HCT116 (cell line): Measurements from ENCODE around the gene ZSCAN9. TPM values are rescaled to one million over a fixed set of nuclear protein-coding genes. Genes with fewer than 3 reads are reported as not detected.

Experiments used
- ATAC-seq: fragments of 200-7000 bp; cut with Tn5 transposase; 2 replicates; pipeline ENCODE4 v1.9.1; 2020; ENCODE audit warnings: mild to moderate bottlenecking, moderate library complexity
- BruUV-seq: library from RNA; stranded (reverse); fragments of 400-500 nt; replicated peaks from 2 replicates; lab custom pipeline; 2021; lab: Mats Ljungman, UMichigan
- CTCF ChIA-PET: fragments of 300-600 bp; sonication (Branson Sonifier 250); formaldehyde crosslinking; loops from one replicate; lab custom pipeline; 2021; ENCODE audit warnings: antibody characterized with exemption; lab: Charles Lee
- POLR2A ChIA-PET: fragments of 300-600, 350-600 bp; sonication (Branson Sonifier 250); formaldehyde crosslinking; loops from one replicate; lab custom pipeline; 2021; ENCODE audit warnings: antibody characterized with exemption; lab: Charles Lee
- RAD21 ChIA-PET, 2 experiments: fragments of 300-600 bp; sonication (Branson Sonifier 250); formaldehyde crosslinking; loops; one replicate each; lab custom pipeline; 2023; ENCODE audit warnings: low total read pairs in 2 of 2; ENCODE audit not compliant: uncharacterized antibody in 2 of 2, unreplicated experiment in 2 of 2, low non-redundant PET in 1 of 2; lab: Charles Lee
- DNase-seq: peaks from one replicate; pipeline ENCODE4 v3.0.0-alpha.2; 2010; ENCODE audit warnings: low read depth, low spot score
- H2AFZ ChIP-seq: fragments of 200-600 bp; shearing (Covaris generic), sonication (generic); 2 replicates; pipeline ENCODE4 v1.6.1; 2017; ENCODE audit warnings: low read depth, mixed run types, mixed read lengths, antibody characterized with exemption, low read length; ENCODE audit not compliant: poor library complexity, severe bottlenecking
- H3K27ac ChIP-seq: 2 replicates; pipeline ENCODE4 v1.5.1; 2012; ENCODE audit warnings: low read depth, low read length
- H3K27me3 ChIP-seq: fragments of 200-600 bp; sonication (generic); 2 replicates; pipeline ENCODE4 v1.6.1; 2016; ENCODE audit warnings: mixed run types, low read length, mixed read lengths; ENCODE audit not compliant: insufficient read depth
- H3K36me3 ChIP-seq, 2 experiments: fragments of 200-500 bp in 1 of 2; fragments of 200-600 bp in 1 of 2; sonication (Bioruptor generic) in 1 of 2; sonication (generic) in 1 of 2; 2 replicates each; pipeline versions ENCODE4 v1.5.1 to v1.6.1; 2014 to 2016; ENCODE audit warnings: low read length in 2 of 2, inconsistent platforms in 1 of 2, mixed read lengths in 1 of 2, mixed run types in 1 of 2; ENCODE audit not compliant: insufficient read depth in 2 of 2, control insufficient read depth in 1 of 2
- H3K4me1 ChIP-seq, 2 experiments: fragments of 200-600 bp in 1 of 2; sonication (generic) in 1 of 2; 2 replicates each; pipeline versions ENCODE4 v1.5.1 to v1.6.1; 2012 to 2017; ENCODE audit warnings: low read length in 2 of 2, inconsistent platforms in 1 of 2, mild to moderate bottlenecking in 1 of 2, mixed read lengths in 1 of 2, mixed run types in 1 of 2, moderate library complexity in 1 of 2; ENCODE audit not compliant: insufficient read depth in 2 of 2, control insufficient read depth in 1 of 2
- H3K4me2 ChIP-seq: fragments of 200-600 bp; sonication (generic); 2 replicates; pipeline ENCODE4 v1.6.1; 2017; ENCODE audit warnings: mixed run types, low read length, mixed read lengths
- H3K4me3 ChIP-seq, 2 experiments: fragments of 200-600 bp in 1 of 2; sonication (generic) in 1 of 2; replicated peaks in 1 of 2; 2 replicates each; pipeline ENCODE4 v1.5.1; 2011 to 2016; ENCODE audit warnings: low read length in 2 of 2, control low read depth in 1 of 2, low read depth in 1 of 2, mild to moderate bottlenecking in 1 of 2, mixed read lengths in 1 of 2, mixed run types in 1 of 2
- H3K79me2 ChIP-seq: fragments of 200-600 bp; sonication (generic); 2 replicates; pipeline ENCODE4 v1.6.1; 2017; ENCODE audit warnings: mild to moderate bottlenecking, mixed run types, low read length, moderate library complexity, mixed read lengths; ENCODE audit not compliant: insufficient read depth
- H3K9ac ChIP-seq: fragments of 200-600 bp; sonication (generic); 2 replicates; pipeline ENCODE4 v1.6.1; 2016; ENCODE audit warnings: low read length, mixed read lengths
- H3K9me2 ChIP-seq: fragments of 200-600 bp; sonication (generic), shearing (Covaris generic); 2 replicates; pipeline ENCODE4 v1.6.1; 2017; ENCODE audit warnings: mixed run types, mild to moderate bottlenecking, moderate library complexity; ENCODE audit not compliant: insufficient read depth
- H3K9me3 ChIP-seq, 2 experiments: fragments of 200-500 bp in 1 of 2; fragments of 200-600 bp in 1 of 2; sonication (Bioruptor generic) in 1 of 2; sonication (generic) in 1 of 2; 2 replicates each; pipeline ENCODE4 v1.6.1; 2014 to 2017; ENCODE audit warnings: low read length in 2 of 2, mixed read lengths in 2 of 2, inconsistent platforms in 1 of 2, low read depth in 1 of 2, mild to moderate bottlenecking in 1 of 2, mixed run types in 1 of 2, moderate library complexity in 1 of 2; ENCODE audit not compliant: control insufficient read depth in 1 of 2, insufficient read depth in 1 of 2
- H4K20me1 ChIP-seq: fragments of 200-600 bp; sonication (generic), shearing (Covaris generic); 2 replicates; pipeline ENCODE4 v1.6.1; 2017; ENCODE audit warnings: mixed run types, mild to moderate bottlenecking, moderate library complexity; ENCODE audit not compliant: insufficient read depth
- CBX3 ChIP-seq: IDR thresholded peaks from 2 replicates; pipeline ENCODE4 v1.6.1; 2012; ENCODE audit warnings: low read depth
- CEBPB ChIP-seq: IDR thresholded peaks from 2 replicates; pipeline ENCODE4 v1.6.1; 2012; ENCODE audit warnings: low read depth
- ELF1 ChIP-seq: IDR thresholded peaks from 2 replicates; pipeline ENCODE4 v1.6.1; 2012; ENCODE audit warnings: low read depth, borderline replicate concordance
- EZH2 ChIP-seq: fragments of 200-600 bp; sonication (generic); IDR thresholded peaks from 2 replicates; pipeline ENCODE4 v1.6.1; 2017; ENCODE audit warnings: antibody characterized with exemption, mixed run types
- FOSL1 ChIP-seq: IDR thresholded peaks from 2 replicates; pipeline ENCODE4 v1.6.1; 2012; ENCODE audit warnings: low read depth
- JUND ChIP-seq: IDR thresholded peaks from 2 replicates; pipeline ENCODE4 v1.6.1; 2012
- POLR2AphosphoS5 ChIP-seq: IDR thresholded peaks from 2 replicates; pipeline ENCODE4 v1.6.1; 2011; ENCODE audit warnings: mild to moderate bottlenecking, low read depth, low read length, moderate library complexity
- RAD21 ChIP-seq: IDR thresholded peaks from 2 replicates; pipeline ENCODE4 v1.6.1; 2012; ENCODE audit warnings: low read depth, mild to moderate bottlenecking
- REST ChIP-seq: IDR thresholded peaks from 2 replicates; pipeline ENCODE4 v1.6.1; 2012; ENCODE audit warnings: low read depth
- SIN3A ChIP-seq: IDR thresholded peaks from 2 replicates; pipeline ENCODE4 v1.6.1; 2012; ENCODE audit warnings: low read depth
- SP1 ChIP-seq: IDR thresholded peaks from 2 replicates; pipeline ENCODE4 v1.6.1; 2012; ENCODE audit warnings: low read depth
- SRF ChIP-seq: IDR thresholded peaks from 2 replicates; pipeline ENCODE4 v1.6.1; 2012; ENCODE audit warnings: low read depth
- TCF7L2 ChIP-seq: IDR thresholded peaks from 2 replicates; pipeline ENCODE4 v1.7.0; 2011; ENCODE audit warnings: borderline replicate concordance, inconsistent platforms; ENCODE audit not compliant: insufficient read depth, insufficient read length; ENCODE audit errors: extremely low read depth
- YY1 ChIP-seq: IDR thresholded peaks from 2 replicates; pipeline ENCODE4 v1.6.1; 2011; ENCODE audit warnings: low read length, low read depth, moderate library complexity, mild to moderate bottlenecking; ENCODE audit not compliant: insufficient replicate concordance; ENCODE audit errors: extremely low read depth
- intact Hi-C: fragments of 100-400 bp; cut with micrococcal nuclease; formaldehyde crosslinking; loops from 2 replicates; pipeline ENCODE4 v1.10.0; 2022
- total RNA-seq: library from RNA; stranded (reverse); gene quantifications from one replicate; pipeline ENCODE4 v1.2.1, GENCODE V29; 2021; ENCODE audit not compliant: unreplicated experiment
- TF ChIP-seq, protein P1 (sequence below), 3 experiments: fragments of 200-600 bp in 1 of 3; sonication (generic) in 1 of 3; IDR thresholded peaks in 2 of 3; conservative IDR thresholded peaks in 1 of 3; 2 replicates each; pipeline ENCODE4 v1.5.1; 2012 to 2017; ENCODE audit warnings: low read depth in 2 of 3, low read length in 2 of 3, antibody characterized with exemption in 1 of 3, borderline replicate concordance in 1 of 3, control low read depth in 1 of 3, mild to moderate bottlenecking in 1 of 3, mixed read lengths in 1 of 3, mixed run types in 1 of 3, moderate library complexity in 1 of 3; ENCODE audit not compliant: insufficient read depth in 1 of 3
- TF ChIP-seq, protein P2 (sequence below): IDR thresholded peaks from 2 replicates; pipeline ENCODE4 v1.6.1; 2011; ENCODE audit warnings: mild to moderate bottlenecking, low read length, moderate library complexity; ENCODE audit not compliant: insufficient replicate concordance; ENCODE audit errors: extremely low read depth

Gene ZSCAN9
- total RNA-seq, 1 experiment from 2014 or later: 10.8 TPM

DNA sequence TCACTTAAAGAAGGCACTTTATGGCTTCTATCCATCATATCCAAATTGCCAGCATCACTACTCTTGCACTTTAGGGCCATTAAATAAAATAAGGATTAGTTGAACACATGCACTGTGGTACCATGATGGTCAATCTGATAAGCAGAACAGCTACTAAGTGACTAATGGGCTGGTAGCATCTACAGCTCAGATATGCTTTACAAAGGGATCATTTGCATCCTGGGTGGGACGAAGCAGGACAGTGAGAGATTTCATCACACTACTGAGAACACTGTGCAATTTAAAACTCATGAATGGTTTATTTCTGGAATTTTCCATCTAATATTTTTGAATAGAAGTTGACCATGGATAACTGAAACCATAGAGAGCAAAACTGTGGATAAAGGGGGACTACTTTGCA, 25.1 kb upstream of the ZSCAN9 start:
- CTCF ChIA-PET: no interaction called here

More for the DNA sequence above, 25.1 kb upstream of the ZSCAN9 start:
- RAD21 ChIA-PET: no interaction called here
- POLR2A ChIA-PET: no interaction called here
- Histone ChIP-seq H2AFZ (no peak overlapping the region), H3K27ac (no peak overlapping the region), H3K4me2 (no peak overlapping the region), H3K9me2 (no peaks in the 10 kb centered on the region), H3K79me2 (no peaks in the 10 kb centered on the region), H3K27me3 (no peaks in the 10 kb centered on the region), H4K20me1 (no peaks in the 10 kb centered on the region), H3K4me1 (no peaks in the 10 kb centered on the region), H3K4me3 (no peak overlapping the region)
- ATAC-seq: no peak
- intact Hi-C loops: no loop called here
- TF ChIP-seq YY1 (no peak), SIN3A (no peak), SRF (no peak), REST (no peak), TCF7L2 (no peak), FOSL1 (no peak), CBX3 (no peak), SP1 (no peak), RAD21 (no peak), POLR2AphosphoS5 (no peak), CEBPB (no peak), JUND (no peak), ELF1 (no peak), EZH2 (no peak)
- TF ChIP-seq, protein P1, sequence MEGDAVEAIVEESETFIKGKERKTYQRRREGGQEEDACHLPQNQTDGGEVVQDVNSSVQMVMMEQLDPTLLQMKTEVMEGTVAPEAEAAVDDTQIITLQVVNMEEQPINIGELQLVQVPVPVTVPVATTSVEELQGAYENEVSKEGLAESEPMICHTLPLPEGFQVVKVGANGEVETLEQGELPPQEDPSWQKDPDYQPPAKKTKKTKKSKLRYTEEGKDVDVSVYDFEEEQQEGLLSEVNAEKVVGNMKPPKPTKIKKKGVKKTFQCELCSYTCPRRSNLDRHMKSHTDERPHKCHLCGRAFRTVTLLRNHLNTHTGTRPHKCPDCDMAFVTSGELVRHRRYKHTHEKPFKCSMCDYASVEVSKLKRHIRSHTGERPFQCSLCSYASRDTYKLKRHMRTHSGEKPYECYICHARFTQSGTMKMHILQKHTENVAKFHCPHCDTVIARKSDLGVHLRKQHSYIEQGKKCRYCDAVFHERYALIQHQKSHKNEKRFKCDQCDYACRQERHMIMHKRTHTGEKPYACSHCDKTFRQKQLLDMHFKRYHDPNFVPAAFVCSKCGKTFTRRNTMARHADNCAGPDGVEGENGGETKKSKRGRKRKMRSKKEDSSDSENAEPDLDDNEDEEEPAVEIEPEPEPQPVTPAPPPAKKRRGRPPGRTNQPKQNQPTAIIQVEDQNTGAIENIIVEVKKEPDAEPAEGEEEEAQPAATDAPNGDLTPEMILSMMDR (IDR thresholded peaks at IDR 0.05 in 2 of 3, conservative IDR thresholded peaks at IDR 0.05 in 1 of 3; ENCODE audit: borderline replicate concordance in 1 of 3, insufficient read depth in 1 of 3, low read depth in 2 of 3, low read length in 2 of 3): no peak
- TF ChIP-seq, protein P2, sequence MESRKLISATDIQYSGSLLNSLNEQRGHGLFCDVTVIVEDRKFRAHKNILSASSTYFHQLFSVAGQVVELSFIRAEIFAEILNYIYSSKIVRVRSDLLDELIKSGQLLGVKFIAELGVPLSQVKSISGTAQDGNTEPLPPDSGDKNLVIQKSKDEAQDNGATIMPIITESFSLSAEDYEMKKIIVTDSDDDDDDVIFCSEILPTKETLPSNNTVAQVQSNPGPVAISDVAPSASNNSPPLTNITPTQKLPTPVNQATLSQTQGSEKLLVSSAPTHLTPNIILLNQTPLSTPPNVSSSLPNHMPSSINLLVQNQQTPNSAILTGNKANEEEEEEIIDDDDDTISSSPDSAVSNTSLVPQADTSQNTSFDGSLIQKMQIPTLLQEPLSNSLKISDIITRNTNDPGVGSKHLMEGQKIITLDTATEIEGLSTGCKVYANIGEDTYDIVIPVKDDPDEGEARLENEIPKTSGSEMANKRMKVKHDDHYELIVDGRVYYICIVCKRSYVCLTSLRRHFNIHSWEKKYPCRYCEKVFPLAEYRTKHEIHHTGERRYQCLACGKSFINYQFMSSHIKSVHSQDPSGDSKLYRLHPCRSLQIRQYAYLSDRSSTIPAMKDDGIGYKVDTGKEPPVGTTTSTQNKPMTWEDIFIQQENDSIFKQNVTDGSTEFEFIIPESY: no peak
- TF ChIP-seq, all 23 proteins: peak for 0
- Histone ChIP-seq H3K9me3 (peaks cover 7 to 9% of the 10 kb centered on the region in 2 experiments; a peak in 1 of 4 replicates), H3K9ac (no peak overlapping the region), H3K36me3 (no peaks in the 10 kb centered on the region)
- no TSS peak for BruUV-seq
- no peak for DNase-seq
